Activated naive CD8-positive, alpha-beta T cell treated with anti-CD3 and anti-CD28 coated beads, Interleukin-2, amount 50 U/mL, for 24 hours (primary cell): ENCODE results near the gene CST5.
"Not testable (repeated sequence)": the region's sequence is repeated elsewhere in the genome, so short reads cannot be mapped to it uniquely, and the experiment has no call there.

Experiments used
- ATAC-seq: fragments of 150-1000 bp; cut with Tn5 transposase; one replicate; pipeline ENCODE4 v1.10.0; 2021
- DNase-seq: peaks from one replicate; pipeline ENCODE4 v3.0.0; 2021
- H3K27ac Mint-ChIP-seq: one replicate; pipeline ENCODE4 v1.8.0; 2021; ENCODE audit warnings: mild to moderate bottlenecking, mixed read lengths
- H3K27me3 Mint-ChIP-seq: one replicate; pipeline ENCODE4 v1.8.0; 2021; ENCODE audit warnings: mixed read lengths
- H3K36me3 Mint-ChIP-seq: one replicate; pipeline ENCODE4 v1.8.0; 2021; ENCODE audit warnings: low read depth, mixed read lengths
- H3K4me1 Mint-ChIP-seq: one replicate; pipeline ENCODE4 v1.8.0; 2021; ENCODE audit warnings: mixed read lengths
- H3K4me3 Mint-ChIP-seq: one replicate; pipeline ENCODE4 v1.8.0; 2021; ENCODE audit warnings: mild to moderate bottlenecking, moderate library complexity, mixed read lengths
- H3K9me3 Mint-ChIP-seq: one replicate; pipeline ENCODE4 v1.8.0; 2021; ENCODE audit warnings: mixed read lengths

Gene CST5

DNA sequence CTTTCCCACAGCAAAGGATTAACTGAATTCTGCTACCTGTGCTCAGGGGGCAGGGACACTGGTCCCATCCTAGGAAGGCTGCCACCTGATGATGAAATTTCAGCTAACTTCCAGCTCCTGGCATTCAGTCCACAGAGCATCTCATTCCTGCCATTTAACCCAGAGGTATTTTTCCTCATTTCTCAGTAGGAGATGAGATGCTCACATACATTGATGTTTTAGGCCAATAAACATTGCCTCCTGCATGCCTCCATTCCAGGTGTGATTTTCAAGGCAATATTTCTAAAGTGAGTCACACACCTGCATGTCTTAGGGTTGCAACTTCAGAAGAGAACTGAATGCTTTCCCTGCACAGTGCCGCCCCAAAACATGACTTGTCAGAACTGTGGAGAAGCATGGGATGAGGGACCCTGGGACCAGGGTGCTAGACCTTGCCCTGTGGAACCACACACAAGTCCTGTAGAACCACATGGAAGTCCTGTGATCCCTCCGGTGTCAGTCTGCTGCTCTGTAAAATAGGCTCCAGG, 1.5 kb downstream of the CST5 start:
- not testable (repeated sequence) for DNase-seq, H3K4me3 Mint-ChIP-seq, H3K27ac Mint-ChIP-seq, ATAC-seq, H3K27me3 Mint-ChIP-seq, H3K36me3 Mint-ChIP-seq, H3K9me3 Mint-ChIP-seq
- peaks cover 14% of the 10 kb centered on the region for H3K4me1 Mint-ChIP-seq

GRCh38 chr20:23877524-23877923, 2.0 kb downstream of the CST5 start:
- DNase-seq (no peak), ATAC-seq (no peak)
- Mint-ChIP-seq H3K27ac (no peak overlapping the region), H3K4me3 (no peak overlapping the region), H3K36me3 (no peaks in the 10 kb centered on the region), H3K27me3 (no peaks in the 10 kb centered on the region), H3K9me3 (no peaks in the 10 kb centered on the region), H3K4me1 (peaks cover 14% of the 10 kb centered on the region)

DNA sequence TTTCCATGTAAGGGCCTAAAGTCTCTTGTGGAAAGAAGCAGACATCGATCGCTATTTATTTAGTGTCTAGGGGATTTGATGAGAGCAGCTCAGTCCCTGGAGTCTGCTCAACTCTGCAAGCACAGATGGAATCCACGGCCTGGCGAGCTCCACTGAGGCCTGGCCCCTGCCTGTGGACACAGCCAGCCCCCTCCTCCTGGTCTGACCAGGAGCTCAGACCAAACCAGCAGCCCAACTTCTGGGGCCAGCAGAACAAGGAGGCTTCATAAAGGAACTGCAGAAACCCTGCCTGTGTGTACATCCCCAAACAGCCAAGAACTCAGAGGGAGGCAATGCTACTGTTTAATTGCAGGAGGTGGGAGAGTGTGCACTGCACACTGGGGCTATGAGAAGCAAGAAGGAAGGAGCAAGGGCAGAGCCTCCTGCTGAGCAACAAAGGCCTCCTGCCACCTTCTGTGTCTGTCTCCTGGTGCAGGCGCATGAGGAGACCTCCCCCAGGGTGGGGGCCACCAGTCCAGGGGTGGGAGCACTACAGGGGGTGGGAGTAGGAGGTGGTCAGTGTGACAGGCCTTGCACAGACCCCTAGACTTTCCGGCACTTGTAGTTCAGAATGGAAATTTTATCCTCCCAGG, 3.8 kb downstream of the CST5 start:
- ATAC-seq (no peak), DNase-seq (no peak)
- peaks cover 14% of the 10 kb centered on the region for H3K4me1 Mint-ChIP-seq
- H3K27me3 Mint-ChIP-seq, result no peaks in the 10 kb centered on the region
- no peaks in the 10 kb centered on the region for H3K36me3 Mint-ChIP-seq
- H3K4me3 Mint-ChIP-seq, result no peak overlapping the region
- H3K27ac Mint-ChIP-seq, result no peak overlapping the region
- H3K9me3 Mint-ChIP-seq, result no peaks in the 10 kb centered on the region

DNA sequence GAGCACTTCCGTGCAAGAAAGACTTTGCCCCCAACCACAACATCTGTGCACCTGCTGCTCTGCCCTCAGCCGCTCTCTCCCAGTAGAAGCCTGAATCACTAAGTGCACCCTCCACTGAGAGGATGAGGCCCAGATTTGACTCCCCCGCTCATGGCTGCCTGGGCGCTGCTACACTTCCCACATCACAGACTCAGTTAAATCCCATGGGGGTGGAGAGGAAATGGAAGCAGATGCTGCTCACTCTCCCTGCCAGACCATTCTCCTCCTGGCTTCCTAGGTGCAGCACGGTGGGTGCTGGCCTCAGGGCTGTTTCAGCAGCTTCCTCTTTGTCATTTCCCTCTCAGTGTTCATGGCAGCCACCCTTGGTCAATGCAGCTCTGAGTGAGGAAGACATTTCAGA, 4.8 kb downstream of the CST5 start:
- H3K9me3 Mint-ChIP-seq, result no peaks in the 10 kb centered on the region
- DNase-seq (no peak), ATAC-seq (no peak)
- H3K4me3 Mint-ChIP-seq, result no peak overlapping the region
- peaks cover 14% of the 10 kb centered on the region for H3K4me1 Mint-ChIP-seq
- H3K36me3 Mint-ChIP-seq, result no peaks in the 10 kb centered on the region
- no peaks in the 10 kb centered on the region for H3K27me3 Mint-ChIP-seq
- no peak overlapping the region for H3K27ac Mint-ChIP-seq

GRCh38 chr20:23873370-23874015, 6.1 kb downstream of the CST5 start:
- Mint-ChIP-seq H3K9me3 (no peaks in the 10 kb centered on the region), H3K27ac (no peak overlapping the region), H3K27me3 (no peaks in the 10 kb centered on the region), H3K36me3 (no peaks in the 10 kb centered on the region), H3K4me1 (peaks cover 14% of the 10 kb centered on the region), H3K4me3 (no peak overlapping the region)
- ATAC-seq (peak; percentile 59), DNase-seq (no peak)

- DNase-seq, result no peak
- Mint-ChIP-seq H3K36me3 (no peaks in the 10 kb centered on the region), H3K4me3 (no peak overlapping the region), H3K27me3 (no peaks in the 10 kb centered on the region), H3K9me3 (no peaks in the 10 kb centered on the region), H3K4me1 (peaks cover 16% of the 10 kb centered on the region), H3K27ac (no peak overlapping the region)
- no peak for ATAC-seq
Measured at GRCh38 chr20:23872065-23872464, 7.5 kb downstream of the CST5 start.

- DNase-seq (no peak), ATAC-seq (no peak)
- Mint-ChIP-seq H3K4me1 (peaks cover 16% of the 10 kb centered on the region), H3K27me3 (no peaks in the 10 kb centered on the region), H3K4me3 (no peak overlapping the region), H3K27ac (no peak overlapping the region), H3K36me3 (no peaks in the 10 kb centered on the region), H3K9me3 (no peaks in the 10 kb centered on the region)
Measured at GRCh38 chr20:23870461-23870860, 9.1 kb downstream of the CST5 start.

DNA sequence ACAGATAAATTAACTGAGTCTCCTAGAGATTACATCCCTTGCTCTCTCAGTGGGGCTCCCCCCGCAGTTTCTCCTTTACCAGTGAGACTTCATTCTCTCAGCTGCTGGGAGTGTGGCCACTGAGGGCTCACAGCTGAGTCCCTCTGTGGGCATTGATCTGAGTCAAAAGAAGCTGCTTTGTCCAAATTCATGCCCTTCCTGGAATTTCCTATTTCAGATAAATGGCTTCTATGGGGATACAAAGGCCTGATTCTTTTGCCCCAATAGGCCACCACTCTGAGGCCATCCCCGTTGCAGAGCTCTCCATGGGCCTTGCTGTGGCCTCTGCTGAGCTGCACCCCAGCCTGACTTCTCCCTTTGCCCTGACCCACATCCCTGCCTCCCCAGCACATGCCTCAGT, 10.0 kb downstream of the CST5 start:
- no peaks in the 10 kb centered on the region for H3K27me3 Mint-ChIP-seq
- H3K27ac Mint-ChIP-seq, result no peak overlapping the region
- ATAC-seq, result no peak
- no peaks in the 10 kb centered on the region for H3K36me3 Mint-ChIP-seq
- DNase-seq, result no peak
- peaks cover 13% of the 10 kb centered on the region for H3K4me1 Mint-ChIP-seq
- no peaks in the 10 kb centered on the region for H3K9me3 Mint-ChIP-seq
- no peak overlapping the region for H3K4me3 Mint-ChIP-seq

GRCh38 chr20:23868321-23868720, 11.2 kb downstream of the CST5 start:
- Mint-ChIP-seq H3K36me3 (no peaks in the 10 kb centered on the region), H3K4me1 (peaks cover 2% of the 10 kb centered on the region), H3K27me3 (no peaks in the 10 kb centered on the region), H3K9me3 (no peaks in the 10 kb centered on the region), H3K4me3 (no peak overlapping the region), H3K27ac (no peak overlapping the region)
- DNase-seq (no peak), ATAC-seq (no peak)

- H3K9me3 Mint-ChIP-seq, result no peaks in the 10 kb centered on the region
- no peak overlapping the region for H3K27ac Mint-ChIP-seq
- no peaks in the 10 kb centered on the region for H3K36me3 Mint-ChIP-seq
- no peak for ATAC-seq
- no peak overlapping the region for H3K4me3 Mint-ChIP-seq
- no peaks in the 10 kb centered on the region for H3K27me3 Mint-ChIP-seq
- H3K4me1 Mint-ChIP-seq, result peaks cover 2% of the 10 kb centered on the region
- no peak for DNase-seq
Measured at GRCh38 chr20:23867152-23867776, 12.3 kb downstream of the CST5 start.

- H3K36me3 Mint-ChIP-seq, H3K4me1 Mint-ChIP-seq, DNase-seq, H3K27me3 Mint-ChIP-seq, H3K4me3 Mint-ChIP-seq, H3K9me3 Mint-ChIP-seq, ATAC-seq, H3K27ac Mint-ChIP-seq: not testable (repeated sequence)
Measured at GRCh38 chr20:23860771-23861170, 18.8 kb downstream of the CST5 start.

DNA sequence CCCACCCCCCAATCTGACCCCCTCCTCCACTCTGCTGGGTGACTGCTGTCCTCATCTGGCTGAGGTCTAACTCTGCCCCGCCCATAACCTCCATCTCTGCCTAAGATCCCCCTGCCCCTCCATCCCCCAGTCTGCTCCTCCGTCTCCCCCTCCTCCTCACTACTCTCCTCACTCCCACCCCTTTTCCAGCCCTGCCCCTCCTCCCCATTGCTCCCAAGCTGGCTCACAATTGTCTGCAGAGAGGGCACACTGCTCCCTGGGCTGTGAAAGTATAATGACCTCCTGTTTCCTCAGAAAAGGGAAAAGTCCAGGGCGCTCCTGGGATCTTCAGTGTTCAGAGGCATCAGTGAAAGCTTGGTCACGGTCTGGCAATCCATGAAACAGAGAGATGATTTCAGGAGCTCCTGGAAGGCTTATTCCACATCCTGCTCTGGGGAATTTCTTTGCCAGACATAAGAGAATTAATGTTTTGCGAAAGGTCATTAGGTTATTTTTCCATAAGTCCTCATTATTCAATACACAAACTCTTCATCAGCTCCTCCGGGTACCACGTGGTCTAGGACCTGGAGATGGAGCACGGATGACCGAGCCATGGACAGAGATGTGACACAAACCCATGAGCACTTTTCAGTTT, 21.5 kb downstream of the CST5 start:
- H3K36me3 Mint-ChIP-seq, result no peaks in the 10 kb centered on the region
- no peak for ATAC-seq

DNA sequence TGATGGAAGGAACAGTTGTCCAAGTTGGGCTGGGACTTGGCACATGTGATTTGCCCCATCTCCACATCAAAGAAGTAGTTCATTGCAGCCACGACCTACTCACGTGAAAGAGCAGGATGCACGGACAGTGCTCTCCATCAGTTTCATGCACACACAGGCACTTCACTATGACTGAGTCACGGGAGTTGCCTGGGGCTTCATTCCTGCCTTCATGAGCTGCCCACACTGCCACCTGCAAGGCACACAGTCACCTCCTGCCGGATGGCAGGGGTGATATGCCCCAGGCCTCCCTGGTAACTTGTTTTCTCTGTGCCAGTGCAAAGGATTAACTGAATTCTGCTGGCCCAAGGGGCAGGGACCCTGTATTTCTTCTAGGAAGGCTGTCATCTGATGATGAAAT, 22.8 kb downstream of the CST5 start:
- H3K36me3 Mint-ChIP-seq, result no peaks in the 10 kb centered on the region
- H3K9me3 Mint-ChIP-seq, result no peaks in the 10 kb centered on the region
- DNase-seq (no peak), ATAC-seq (no peak)
- no peak overlapping the region for H3K4me3 Mint-ChIP-seq
- H3K4me1 Mint-ChIP-seq, result no peaks in the 10 kb centered on the region
- no peaks in the 10 kb centered on the region for H3K27me3 Mint-ChIP-seq
- H3K27ac Mint-ChIP-seq, result no peak overlapping the region

More for the DNA sequence above, 21.5 kb downstream of the CST5 start:
- H3K27ac Mint-ChIP-seq, result no peak overlapping the region
- no peak overlapping the region for H3K4me3 Mint-ChIP-seq
- no peak for DNase-seq
- H3K9me3 Mint-ChIP-seq, result no peaks in the 10 kb centered on the region
- H3K27me3 Mint-ChIP-seq, result no peaks in the 10 kb centered on the region
- H3K4me1 Mint-ChIP-seq, result no peaks in the 10 kb centered on the region

GRCh38 chr20:23856226-23856625, 23.3 kb downstream of the CST5 start:
- no peak for ATAC-seq
- Mint-ChIP-seq H3K4me1 (no peaks in the 10 kb centered on the region), H3K27me3 (no peaks in the 10 kb centered on the region), H3K9me3 (no peaks in the 10 kb centered on the region), H3K36me3 (no peaks in the 10 kb centered on the region), H3K27ac (no peak overlapping the region), H3K4me3 (no peak overlapping the region)
- DNase-seq, result no peak

DNA sequence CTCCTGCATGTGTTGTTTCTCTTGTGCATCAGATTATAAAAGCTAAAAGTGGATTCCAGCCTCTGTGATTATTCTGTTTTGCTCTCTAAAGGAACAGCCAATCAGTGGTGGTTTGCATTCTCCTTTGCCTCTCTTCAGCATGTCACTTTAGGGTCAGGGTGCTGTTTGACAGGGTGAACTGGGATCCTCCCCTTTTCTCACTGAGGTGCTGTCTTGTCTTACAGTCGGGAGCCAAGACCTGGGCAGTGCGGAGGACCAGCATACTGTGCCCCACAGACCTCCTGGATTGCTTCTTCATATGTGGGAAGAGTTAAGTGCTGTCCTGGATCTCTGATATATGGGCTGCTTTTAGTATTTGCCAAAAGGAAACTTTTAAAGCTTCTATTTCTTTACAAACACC, 37.9 kb downstream of the CST5 start:
- no peak overlapping the region for H3K27ac Mint-ChIP-seq
- H3K9me3 Mint-ChIP-seq, result peaks cover 5% of the 10 kb centered on the region
- no peak overlapping the region for H3K4me3 Mint-ChIP-seq
- no peaks in the 10 kb centered on the region for H3K36me3 Mint-ChIP-seq
- ATAC-seq, result no peak
- no peaks in the 10 kb centered on the region for H3K4me1 Mint-ChIP-seq
- DNase-seq, result no peak
- peaks cover 2% of the 10 kb centered on the region for H3K27me3 Mint-ChIP-seq
